HEK293 (cell line): Measurements from ENCODE around the gene ARHGAP35.

Source experiments
- CTCF ChIA-PET: fragments of 350-600 bp; formaldehyde crosslinking; extraction: SDS; loops from one replicate; lab custom pipeline; 2021; ENCODE audit warnings: antibody characterized with exemption; lab: Yijun Ruan, JAX
- POLR2A ChIA-PET: fragments of 300-600 bp; formaldehyde crosslinking; extraction: SDS; loops from one replicate; lab custom pipeline; 2020; ENCODE audit warnings: antibody characterized with exemption, inconsistent platforms; lab: Yijun Ruan, JAX
- H3K27ac ChIP-seq: fragments of 200-500 bp; sonication (Bioruptor generic); 2 replicates; pipeline ENCODE4 v1.5.1; 2014; ENCODE audit warnings: low read depth, low read length, control low read depth, inconsistent platforms; ENCODE audit errors: extremely low read depth
- H3K36me3 ChIP-seq, 2 experiments: fragments of 200-500 bp in 1 of 2; sonication (Bioruptor generic) in 1 of 2; 1 replicate in 1 of 2; 2 replicates in 1 of 2; pipeline ENCODE4 v1.5.1; 2014 to 2017; ENCODE audit warnings: inconsistent platforms in 2 of 2, low read length in 2 of 2; ENCODE audit not compliant: control insufficient read depth in 2 of 2, insufficient read depth in 1 of 2
- H3K4me1 ChIP-seq: fragments of 200-500 bp; sonication (Bioruptor generic); 2 replicates; pipeline ENCODE4 v1.5.1; 2014; ENCODE audit warnings: mild to moderate bottlenecking, low read length, inconsistent platforms; ENCODE audit not compliant: control insufficient read depth, insufficient read depth
- H3K4me3 ChIP-seq: 2 replicates; pipeline ENCODE4 v1.5.1; 2011; ENCODE audit warnings: low read depth, mild to moderate bottlenecking, control low read depth, low read length, moderate library complexity
- H3K9me3 ChIP-seq: fragments of 200-500 bp; sonication (Bioruptor generic); 2 replicates; pipeline ENCODE4 v1.5.1; 2014; ENCODE audit warnings: low read depth, low read length, inconsistent platforms; ENCODE audit not compliant: control insufficient read depth, insufficient read depth
- EGR2 ChIP-seq: fragments of 450-650 bp; formaldehyde crosslinking; IDR thresholded peaks from 2 replicates; pipeline ENCODE4 v1.5.1; 2016; ENCODE audit warnings: low read depth, missing biosample characterization, missing genetic modification characterization
- KLF8 ChIP-seq: fragments of 450-650 bp; formaldehyde crosslinking; IDR thresholded peaks from 2 replicates; pipeline ENCODE4 v1.5.1; 2016; ENCODE audit warnings: missing biosample characterization, missing genetic modification characterization
- PRDM1 ChIP-seq: fragments of 450-650 bp; formaldehyde crosslinking; IDR thresholded peaks from 2 replicates; pipeline ENCODE4; 2016; ENCODE audit warnings: missing biosample characterization, missing genetic modification characterization
- SALL2 ChIP-seq: fragments of 450-650 bp; formaldehyde crosslinking; IDR thresholded peaks from 2 replicates; pipeline ENCODE4 v1.5.0; 2017; ENCODE audit warnings: missing biosample characterization, mild to moderate bottlenecking, missing genetic modification characterization, borderline replicate concordance
- SP2 ChIP-seq: fragments of 450-650 bp; formaldehyde crosslinking; IDR thresholded peaks from 2 replicates; pipeline ENCODE4 v1.5.1; 2016; ENCODE audit warnings: missing biosample characterization, missing genetic modification characterization
- ZBTB8A ChIP-seq: fragments of 450-650 bp; formaldehyde crosslinking; IDR thresholded peaks from 2 replicates; pipeline ENCODE4 v1.5.1; 2016; ENCODE audit warnings: missing biosample characterization, missing genetic modification characterization
- ZFP3 ChIP-seq: fragments of 450-650 bp; formaldehyde crosslinking; IDR thresholded peaks from 2 replicates; pipeline ENCODE4 v1.5.1; 2016; ENCODE audit warnings: low read depth, missing biosample characterization, missing genetic modification characterization
- ZNF155 ChIP-seq: fragments of 450-650 bp; formaldehyde crosslinking; IDR thresholded peaks from 2 replicates; pipeline ENCODE4 v1.5.1; 2016; ENCODE audit warnings: missing biosample characterization, missing genetic modification characterization
- ZNF19 ChIP-seq: fragments of 450-650 bp; formaldehyde crosslinking; IDR thresholded peaks from 2 replicates; pipeline ENCODE4; 2016; ENCODE audit warnings: missing biosample characterization, missing genetic modification characterization, low read depth
- ZNF292 ChIP-seq: fragments of 450-650 bp; formaldehyde crosslinking; IDR thresholded peaks from 2 replicates; pipeline ENCODE4 v1.5.1; 2016; ENCODE audit warnings: low read depth, missing biosample characterization, missing genetic modification characterization, borderline replicate concordance
- ZNF423 ChIP-seq: fragments of 450-650 bp; formaldehyde crosslinking; IDR thresholded peaks from 2 replicates; pipeline ENCODE4 v1.5.1; 2016; ENCODE audit warnings: missing biosample characterization, missing genetic modification characterization
- ZNF530 ChIP-seq: fragments of 450-650 bp; formaldehyde crosslinking; IDR thresholded peaks from 2 replicates; pipeline ENCODE4 v1.5.1; 2016; ENCODE audit warnings: low read depth, missing biosample characterization, missing genetic modification characterization
- ZNF555 ChIP-seq: fragments of 450-650 bp; formaldehyde crosslinking; conservative IDR thresholded peaks from 2 replicates; pipeline ENCODE4 v1.5.1; 2017; ENCODE audit warnings: missing biosample characterization, mild to moderate bottlenecking, missing genetic modification characterization, inconsistent platforms
- ZNF610 ChIP-seq: fragments of 450-650 bp; formaldehyde crosslinking; IDR thresholded peaks from 2 replicates; pipeline ENCODE4 v1.5.1; 2016; ENCODE audit warnings: missing biosample characterization, missing genetic modification characterization, borderline replicate concordance
- ZNF623 ChIP-seq: fragments of 450-650 bp; formaldehyde crosslinking; IDR thresholded peaks from 2 replicates; pipeline ENCODE4 v1.5.1; 2016; ENCODE audit warnings: missing biosample characterization, missing genetic modification characterization
- ZNF658 ChIP-seq: fragments of 450-650 bp; formaldehyde crosslinking; IDR thresholded peaks from 2 replicates; pipeline ENCODE4; 2016; ENCODE audit warnings: missing biosample characterization, missing genetic modification characterization
- ZNF664 ChIP-seq: fragments of 450-650 bp; formaldehyde crosslinking; IDR thresholded peaks from 2 replicates; pipeline ENCODE4 v1.5.1; 2016; ENCODE audit warnings: missing biosample characterization, missing genetic modification characterization
- ZNF677 ChIP-seq: fragments of 450-650 bp; IDR thresholded peaks from 2 replicates; pipeline ENCODE4 v1.5.0; 2018; ENCODE audit warnings: missing biosample characterization, mild to moderate bottlenecking, missing genetic modification characterization, moderate library complexity
- TF ChIP-seq, protein P1 (sequence below): fragments of 450-650 bp; formaldehyde crosslinking; IDR thresholded peaks from 2 replicates; pipeline ENCODE4 v1.5.1; 2016; ENCODE audit warnings: missing biosample characterization, missing genetic modification characterization
- TF ChIP-seq, protein P2 (sequence below): fragments of 450-650 bp; formaldehyde crosslinking; IDR thresholded peaks from 2 replicates; pipeline ENCODE4 v1.5.1; 2016; ENCODE audit warnings: missing biosample characterization, missing genetic modification characterization

ARHGAP35 gene

DNA sequence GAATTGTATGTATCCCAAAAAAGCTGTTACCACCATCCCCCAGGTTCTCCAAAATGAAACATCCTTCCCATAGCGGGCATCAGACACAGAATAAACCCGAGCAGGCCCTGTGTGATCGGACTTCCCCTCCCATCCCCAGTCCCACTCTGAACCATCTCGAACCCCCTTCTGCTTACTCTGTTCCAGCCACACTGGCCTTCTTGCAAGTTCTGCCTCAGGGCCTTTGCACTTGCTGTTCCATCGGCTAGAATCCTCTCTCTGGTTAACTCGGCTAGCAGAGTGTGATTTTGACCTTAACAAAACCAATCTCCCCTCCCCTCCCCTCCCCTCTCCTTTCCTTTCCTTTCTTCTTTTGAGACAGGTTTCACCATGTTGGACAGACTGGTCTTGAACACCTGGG, 25.8 kb upstream of the ARHGAP35 start:
- no peak overlapping the region for H3K27ac ChIP-seq
- H3K36me3 ChIP-seq = peaks cover 13 to 26% of the 10 kb centered on the region in 2 experiments; a peak in 2 of 3 replicates
- no peaks in the 10 kb centered on the region for H3K9me3 ChIP-seq
- TF ChIP-seq ZNF664 (tag by site-specific recombination) (no peak), ZNF623 (peak; percentile 96), SP2 (no peak), ZNF658 (tag by site-specific recombination) (no peak), ZNF530 (tag by site-specific recombination) (no peak)
- TF ChIP-seq, protein P1, sequence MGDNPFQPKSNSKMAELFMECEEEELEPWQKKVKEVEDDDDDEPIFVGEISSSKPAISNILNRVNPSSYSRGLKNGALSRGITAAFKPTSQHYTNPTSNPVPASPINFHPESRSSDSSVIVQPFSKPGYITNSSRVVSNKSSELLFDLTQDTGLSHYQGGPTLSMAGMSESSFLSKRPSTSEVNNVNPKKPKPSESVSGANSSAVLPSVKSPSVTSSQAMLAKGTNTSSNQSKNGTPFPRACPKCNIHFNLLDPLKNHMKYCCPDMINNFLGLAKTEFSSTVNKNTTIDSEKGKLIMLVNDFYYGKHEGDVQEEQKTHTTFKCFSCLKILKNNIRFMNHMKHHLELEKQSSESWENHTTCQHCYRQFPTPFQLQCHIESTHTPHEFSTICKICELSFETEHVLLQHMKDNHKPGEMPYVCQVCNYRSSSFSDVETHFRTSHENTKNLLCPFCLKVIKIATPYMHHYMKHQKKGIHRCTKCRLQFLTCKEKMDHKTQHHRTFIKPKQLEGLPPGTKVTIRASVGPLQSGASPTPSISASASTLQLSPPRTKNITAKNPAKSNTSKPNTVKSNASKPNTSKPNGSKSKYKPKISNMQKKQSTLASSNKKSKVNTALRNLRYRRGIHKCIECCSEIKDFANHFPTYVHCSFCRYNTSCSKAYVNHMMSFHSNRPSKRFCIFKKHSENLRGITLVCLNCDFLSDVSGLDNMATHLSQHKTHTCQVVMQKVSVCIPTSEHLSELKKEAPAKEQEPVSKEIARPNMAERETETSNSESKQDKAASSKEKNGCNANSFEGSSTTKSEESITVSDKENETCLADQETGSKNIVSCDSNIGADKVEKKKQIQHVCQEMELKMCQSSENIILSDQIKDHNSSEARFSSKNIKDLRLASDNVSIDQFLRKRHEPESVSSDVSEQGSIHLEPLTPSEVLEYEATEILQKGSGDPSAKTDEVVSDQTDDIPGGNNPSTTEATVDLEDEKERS (tag by site-specific recombination) = 0 out of 2 replicates have a peak, but pooled peaks have one; percentile 32
- TF ChIP-seq, protein P2, sequence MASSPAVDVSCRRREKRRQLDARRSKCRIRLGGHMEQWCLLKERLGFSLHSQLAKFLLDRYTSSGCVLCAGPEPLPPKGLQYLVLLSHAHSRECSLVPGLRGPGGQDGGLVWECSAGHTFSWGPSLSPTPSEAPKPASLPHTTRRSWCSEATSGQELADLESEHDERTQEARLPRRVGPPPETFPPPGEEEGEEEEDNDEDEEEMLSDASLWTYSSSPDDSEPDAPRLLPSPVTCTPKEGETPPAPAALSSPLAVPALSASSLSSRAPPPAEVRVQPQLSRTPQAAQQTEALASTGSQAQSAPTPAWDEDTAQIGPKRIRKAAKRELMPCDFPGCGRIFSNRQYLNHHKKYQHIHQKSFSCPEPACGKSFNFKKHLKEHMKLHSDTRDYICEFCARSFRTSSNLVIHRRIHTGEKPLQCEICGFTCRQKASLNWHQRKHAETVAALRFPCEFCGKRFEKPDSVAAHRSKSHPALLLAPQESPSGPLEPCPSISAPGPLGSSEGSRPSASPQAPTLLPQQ = no peak
- TF ChIP-seq, all 188 proteins: peak for 2
- no peak overlapping the region for H3K4me3 ChIP-seq
- ChIA-PET CTCF (interaction anchor here (1.2 kb wide), 1 partner anchor 79 kb away, joined by 3 read pairs; no protein-coding TSS in a partner anchor), POLR2A (no interaction called here)
- no peaks in the 10 kb centered on the region for H3K4me1 ChIP-seq

DNA sequence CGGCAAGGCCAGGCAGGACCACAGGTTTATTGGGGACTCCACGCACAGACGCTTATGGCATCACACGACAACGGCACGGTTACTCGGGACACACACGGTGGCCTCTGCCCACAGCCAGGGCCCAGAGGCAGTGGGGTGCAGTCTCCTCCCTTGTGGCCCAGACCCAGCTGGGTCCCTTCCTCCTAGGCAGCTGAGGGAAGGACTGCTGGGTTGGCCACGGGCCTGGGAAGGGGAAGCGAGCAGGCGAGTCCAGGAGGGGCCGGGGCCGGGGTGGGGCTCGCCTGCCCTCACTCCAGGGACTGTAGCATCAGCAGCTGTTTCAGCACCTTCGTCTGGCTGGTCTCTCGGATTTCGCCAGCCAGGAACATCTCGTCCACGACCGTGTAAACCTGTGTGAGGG, 22.6 kb upstream of the ARHGAP35 start:
- POLR2A ChIA-PET = interaction anchor here (0.7 to 2.4 kb wide), 3 partner anchors 50 to 68 kb away, joined by 3 to 10 read pairs (median 3); partner anchors contain the start of gene SLC1A5
- no peak overlapping the region for H3K27ac ChIP-seq
- H3K4me1 ChIP-seq = peaks cover 7% of the 10 kb centered on the region
- H3K36me3 ChIP-seq = peaks cover 13 to 48% of the 10 kb centered on the region in 2 experiments; a peak in 2 of 3 replicates
- H3K9me3 ChIP-seq = no peaks in the 10 kb centered on the region
- TF ChIP-seq ZNF423 (tag by site-specific recombination) (no peak), PRDM1 (tag by site-specific recombination) (no peak), ZNF292 (tag by site-specific recombination) (no peak), EGR2 (no peak), SALL2 (tag by site-specific recombination) (no peak), ZNF555 (tag by site-specific recombination) (no peak), ZNF19 (no peak), KLF8 (tag by site-specific recombination) (no peak), ZNF658 (tag by site-specific recombination) (no peak), ZNF610 (no peak), ZNF155 (tag by site-specific recombination) (no peak), ZNF677 (tag by site-specific recombination) (no peak), ZBTB8A (tag by site-specific recombination) (no peak), ZFP3 (tag by site-specific recombination) (no peak)
- CTCF ChIA-PET = interaction anchor here (0.6 to 2.9 kb wide), 4 partner anchors 55 to 84 kb away, joined by 4 to 12 read pairs (median 4); no protein-coding TSS in a partner anchor
- no peak overlapping the region for H3K4me3 ChIP-seq
